IMR-90 (cell line): ENCODE data around the gene SAMHD1. TPM values are rescaled to one million over a fixed set of nuclear protein-coding genes. Genes with fewer than 3 reads are reported as not detected.

Experiments
- ATAC-seq: fragments of 200-7000 bp; cut with Tn5 transposase; 2 replicates; pipeline ENCODE4 v1.9.1; 2020; ENCODE audit warnings: low read depth, mild to moderate bottlenecking, moderate library complexity
- BruUV-seq: library from RNA; stranded (reverse); fragments of 400-500 nt; replicated peaks from 2 replicates; lab custom pipeline; 2021; lab: Mats Ljungman, UMichigan
- CTCF ChIA-PET: fragments of 300-600 bp; formaldehyde crosslinking; extraction: SDS; loops from one replicate; lab custom pipeline; 2021; ENCODE audit warnings: antibody characterized with exemption; lab: Yijun Ruan, JAX
- POLR2A ChIA-PET: fragments of 300-600 bp; sonication (Branson Sonifier 250); formaldehyde crosslinking; loops from one replicate; lab custom pipeline; 2022; ENCODE audit warnings: antibody characterized with exemption; ENCODE audit not compliant: unreplicated experiment; lab: Charles Lee
- DNase-seq: peaks from one replicate; pipeline ENCODE4 v3.0.0; 2013
- H2AFZ ChIP-seq: replicated peaks from 2 replicates; pipeline ENCODE3; 2013; ENCODE audit warnings: low read length, mild to moderate bottlenecking; ENCODE audit not compliant: poor library complexity
- H2AK5ac ChIP-seq: 2 replicates; pipeline ENCODE4 v1.6.1; 2013; ENCODE audit warnings: low read depth, low read length, inconsistent platforms
- H2AK9ac ChIP-seq: replicated peaks from 2 replicates; pipeline ENCODE3; 2013; ENCODE audit warnings: mild to moderate bottlenecking, low read depth, low read length, moderate library complexity; ENCODE audit not compliant: poor library complexity
- H2BK120ac ChIP-seq: 2 replicates; pipeline ENCODE4 v1.6.1; 2013; ENCODE audit warnings: low read depth, low read length, inconsistent platforms
- H2BK15ac ChIP-seq: 3 replicates; pipeline ENCODE4 v1.6.1; 2013; ENCODE audit warnings: low read depth, low read length, inconsistent platforms
- H2BK20ac ChIP-seq: 2 replicates; pipeline ENCODE4 v1.6.1; 2013; ENCODE audit warnings: low read depth, mild to moderate bottlenecking, inconsistent platforms, low read length, moderate library complexity
- H2BK5ac ChIP-seq: 2 replicates; pipeline ENCODE4 v1.6.1; 2013; ENCODE audit warnings: mild to moderate bottlenecking, low read depth, low read length, inconsistent platforms; ENCODE audit not compliant: poor library complexity, severe bottlenecking
- H3K14ac ChIP-seq: replicated peaks from 2 replicates; pipeline ENCODE4 v1.6.1; 2013; ENCODE audit warnings: low read depth, low read length, inconsistent platforms
- H3K18ac ChIP-seq: 2 replicates; pipeline ENCODE4 v1.6.1; 2013; ENCODE audit warnings: low read depth, low read length, control low read depth
- H3K23ac ChIP-seq: 2 replicates; pipeline ENCODE4 v1.6.1; 2013; ENCODE audit warnings: low read depth, low read length, inconsistent platforms
- H3K27ac ChIP-seq: 2 replicates; pipeline ENCODE4 v1.5.1; 2013; ENCODE audit warnings: mild to moderate bottlenecking, control low read depth, low read length; ENCODE audit not compliant: insufficient read depth
- H3K27me3 ChIP-seq: 2 replicates; pipeline ENCODE4 v1.6.1; 2013; ENCODE audit warnings: low read length; ENCODE audit not compliant: control insufficient read depth, insufficient read depth
- H3K36me3 ChIP-seq: 2 replicates; pipeline ENCODE4 v1.6.1; 2013; ENCODE audit warnings: low read length, mixed read lengths; ENCODE audit not compliant: control insufficient read depth, insufficient read depth
- H3K4ac ChIP-seq: 2 replicates; pipeline ENCODE4 v1.6.1; 2013; ENCODE audit warnings: low read depth, low read length, inconsistent platforms
- H3K4me1 ChIP-seq: 2 replicates; pipeline ENCODE4 v1.6.1; 2013; ENCODE audit warnings: low read length, mixed read lengths; ENCODE audit not compliant: control insufficient read depth, insufficient read depth
- H3K4me2 ChIP-seq: 2 replicates; pipeline ENCODE4 v1.6.1; 2013; ENCODE audit warnings: low read depth, mild to moderate bottlenecking, control low read depth, low read length, moderate library complexity
- H3K4me3 ChIP-seq: 2 replicates; pipeline ENCODE4 v1.5.1; 2013; ENCODE audit warnings: low read depth, mild to moderate bottlenecking, control low read depth, low read length, moderate library complexity; ENCODE audit not compliant: insufficient read depth
- H3K56ac ChIP-seq: 2 replicates; pipeline ENCODE4 v1.6.1; 2013; ENCODE audit warnings: low read length, inconsistent platforms; ENCODE audit not compliant: insufficient read depth; ENCODE audit errors: extremely low read depth
- H3K79me1 ChIP-seq, 2 experiments: 2 replicates each; pipeline ENCODE4 v1.6.1; 2013; ENCODE audit warnings: low read length in 2 of 2, inconsistent platforms in 1 of 2, low read depth in 1 of 2
- H3K9ac ChIP-seq: 2 replicates; pipeline ENCODE4 v1.6.1; 2013; ENCODE audit warnings: low read depth, low read length, control low read depth
- H3K9me1 ChIP-seq: 2 replicates; pipeline ENCODE4 v1.6.1; 2013; ENCODE audit warnings: low read length, inconsistent platforms; ENCODE audit not compliant: insufficient read depth
- H3K9me3 ChIP-seq: 2 replicates; pipeline ENCODE4 v1.6.1; 2013; ENCODE audit warnings: low read length; ENCODE audit not compliant: control insufficient read depth, insufficient read depth
- H4K20me1 ChIP-seq: 2 replicates; pipeline ENCODE4 v1.6.1; 2013; ENCODE audit warnings: low read length, inconsistent platforms; ENCODE audit not compliant: insufficient read depth
- H4K5ac ChIP-seq: 2 replicates; pipeline ENCODE4 v1.6.1; 2013; ENCODE audit warnings: mild to moderate bottlenecking, low read depth, low read length, control low read depth
- H4K8ac ChIP-seq, 2 experiments: 2 replicates each; pipeline ENCODE4 v1.6.1; 2013; ENCODE audit warnings: low read depth in 2 of 2, low read length in 2 of 2, control low read depth in 1 of 2, inconsistent platforms in 1 of 2
- H4K91ac ChIP-seq: 2 replicates; pipeline ENCODE4 v1.6.1; 2013; ENCODE audit warnings: low read depth, low read length, inconsistent platforms; ENCODE audit not compliant: insufficient read depth
- CEBPB ChIP-seq: IDR thresholded peaks from 2 replicates; pipeline ENCODE4 v1.6.1; 2012; ENCODE audit warnings: low read depth, low read length, improper control_type of control experiment
- MAFK ChIP-seq: IDR thresholded peaks from 2 replicates; pipeline ENCODE4 v1.6.1; 2012; ENCODE audit warnings: low read depth, low read length, improper control_type of control experiment
- RCOR1 ChIP-seq: IDR thresholded peaks from 2 replicates; pipeline ENCODE4 v1.6.1; 2012; ENCODE audit warnings: mild to moderate bottlenecking, low read length, improper control_type of control experiment; ENCODE audit not compliant: insufficient replicate concordance
- WGBS, 2 experiments: methylation state at CpG; one replicate each; pipeline versions ENCODE4 v1.1.5 to v1.1.7; 2013; ENCODE audit warnings: missing lambda C conversion rate in 2 of 2; ENCODE audit not compliant: insufficient read length in 1 of 2; ENCODE audit errors: extremely low coverage in 2 of 2; 5-methylcytosine and 5-hydroxymethylcytosine counted together
- dilution Hi-C: fragments of 300-500 bp; cut with HindIII; formaldehyde crosslinking; loops from one replicate; pipeline ENCODE4 v1.14.3; 2018; ENCODE audit warnings: low sequenced_read_pairs; ENCODE audit not compliant: unreplicated experiment
- in situ Hi-C: fragments of 300-500 bp; cut with MboI; formaldehyde crosslinking; loops from 3 replicates; pipeline ENCODE4 v1.14.3; 2019; ENCODE audit warnings: low sequenced_read_pairs, inconsistent platforms, mixed read lengths
- intact Hi-C: fragments of 100-400 bp; cut with micrococcal nuclease; formaldehyde crosslinking; loops from 2 replicates; pipeline ENCODE4 v1.10.0; 2022
- polyA plus RNA-seq, 3 experiments: library from polyadenylated mRNA; depleted of rRNA; stranded (reverse); fragments of >200 nt; gene quantifications; 2 replicates each; pipeline ENCODE4 v1.2.3, GENCODE V29; 2012; ENCODE audit warnings: low replicate concordance in 1 of 3
- total RNA-seq: library from RNA; depleted of rRNA; stranded (reverse); fragments of >200 nt; gene quantifications from 2 replicates; pipeline ENCODE4 v1.2.3, GENCODE V29; 2012

Gene SAMHD1
- total and polyA plus RNA-seq, 2 of the 4 experiments (the other 2 are of a cell fraction) = 6.3 to 14.9 TPM

GRCh38 chr20:36929290-36929689 is 22.2 kb downstream of the SAMHD1 start:
- no peak overlapping the region for H3K4ac ChIP-seq
- BruUV-seq = no TSS peak
- 0 out of 2 replicates have a peak, but pooled peaks cover 1% of the 10 kb centered on the region for H3K36me3 ChIP-seq
- H3K4me2 ChIP-seq = no peak overlapping the region
- intact Hi-C loops (no loop called here), in situ Hi-C loops (no loop called here), dilution Hi-C loops (no loop called here)
- H3K9me1 ChIP-seq = no peaks in the 10 kb centered on the region
- H2AFZ ChIP-seq = no peak overlapping the region
- H2BK15ac ChIP-seq = no peak overlapping the region
- no peak overlapping the region for H3K4me3 ChIP-seq
- H2BK5ac ChIP-seq = no peak overlapping the region
- peak; percentile 69 for DNase-seq
- no peak overlapping the region for H4K8ac ChIP-seq
- H3K56ac ChIP-seq = no peak overlapping the region
- no peak for TF ChIP-seq RCOR1
- TF ChIP-seq MAFK = no peak
- TF ChIP-seq CEBPB = 0 out of 2 replicates have a peak, but pooled peaks have one; percentile 15
- no peak overlapping the region for H2BK120ac ChIP-seq
- CTCF ChIA-PET = interaction anchor here (0.6 kb wide), 1 partner anchor 21 kb away, joined by 3 read pairs; no protein-coding TSS in a partner anchor
- H3K9ac ChIP-seq = no peak overlapping the region
- no peak overlapping the region for H2BK20ac ChIP-seq
- H4K91ac ChIP-seq = no peak overlapping the region
- WGBS, 2 experiments = no CpG with 5 or more reads among the region's 6 CpGs
- ATAC-seq = peak; percentile 44; the same call in 1 of the 2 replicates
- H3K18ac ChIP-seq = no peak overlapping the region
- H3K23ac ChIP-seq = no peak overlapping the region
- no peaks in the 10 kb centered on the region for H3K79me1 ChIP-seq
- no peaks in the 10 kb centered on the region for H4K20me1 ChIP-seq
- H3K9me3 ChIP-seq = no peaks in the 10 kb centered on the region
- no peak overlapping the region for H2AK5ac ChIP-seq
- peaks cover 1% of the 10 kb centered on the region; the same call in 1 of the 2 replicates for H3K4me1 ChIP-seq
- H2AK9ac ChIP-seq = no peak overlapping the region
- H3K14ac ChIP-seq = no peak overlapping the region
- no peak overlapping the region for H3K27ac ChIP-seq
- H4K5ac ChIP-seq = no peak overlapping the region
- POLR2A ChIA-PET = no interaction called here
- no peaks in the 10 kb centered on the region for H3K27me3 ChIP-seq
